Spleen (tissue), 7 donors: ENCODE data around the gene LUC7L.
"Not testable (repeated sequence)": the region's sequence is repeated elsewhere in the genome, so short reads cannot be mapped to it uniquely, and the experiment has no call there.

Experiments used
- POLR2A ChIP-seq, 3 donors: fragments of 450-650 bp; IDR thresholded peaks; one replicate each; pipeline ENCODE4 v1.5.1; 2017; ENCODE audit warnings: antibody characterized with exemption in 3 of 3, mild to moderate bottlenecking in 1 of 3
- POLR2AphosphoS5 ChIP-seq, 3 donors: sonication (generic); formaldehyde crosslinking; IDR thresholded peaks; one replicate each; pipeline ENCODE4 v1.5.1; 2017; ENCODE audit warnings: antibody characterized with exemption in 3 of 3
- TF ChIP-seq, protein P1 (sequence below), 11 experiments: fragments of 200-600 bp in 7 of 11; fragments of 450-650 bp in 4 of 11; sonication (generic) in 4 of 11; IDR thresholded peaks in 8 of 11; conservative IDR thresholded peaks in 3 of 11; 1 replicate in 7 of 11; 2 replicates in 4 of 11; pipeline versions ENCODE4 v1.4.0 to v1.8.0; 2016 to 2021; ENCODE audit warnings: antibody characterized with exemption in 11 of 11, inconsistent platforms in 4 of 11, mild to moderate bottlenecking in 1 of 11
- donor health status: DM: no; HTN: no; CAD: no; lungs with moderate emphysema.
- donor health status: DM: no; HTN: no; CAD: no.
- donor health status: DM: no; HTN: no; CAD: no.

DNA sequence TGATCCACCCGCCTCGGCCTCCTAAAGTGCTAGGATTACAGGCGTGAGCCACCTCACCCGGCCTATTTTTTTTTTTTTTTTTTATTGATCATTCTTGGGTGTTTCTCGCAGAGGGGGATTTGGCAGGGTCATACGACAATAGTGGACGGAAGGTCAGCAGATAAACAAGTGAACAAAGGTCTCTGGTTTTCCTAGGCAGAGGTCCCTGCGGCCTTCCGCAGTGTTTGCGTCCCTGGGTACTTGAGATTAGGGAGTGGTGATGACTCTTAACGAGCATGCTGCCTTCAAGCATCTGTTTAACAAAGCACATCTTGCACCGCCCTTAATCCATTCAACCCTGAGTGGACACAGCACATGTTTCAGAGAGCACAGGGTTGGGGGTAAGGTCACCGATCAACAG, 28.8 kb upstream of the LUC7L start:
- TF ChIP-seq, protein P1, sequence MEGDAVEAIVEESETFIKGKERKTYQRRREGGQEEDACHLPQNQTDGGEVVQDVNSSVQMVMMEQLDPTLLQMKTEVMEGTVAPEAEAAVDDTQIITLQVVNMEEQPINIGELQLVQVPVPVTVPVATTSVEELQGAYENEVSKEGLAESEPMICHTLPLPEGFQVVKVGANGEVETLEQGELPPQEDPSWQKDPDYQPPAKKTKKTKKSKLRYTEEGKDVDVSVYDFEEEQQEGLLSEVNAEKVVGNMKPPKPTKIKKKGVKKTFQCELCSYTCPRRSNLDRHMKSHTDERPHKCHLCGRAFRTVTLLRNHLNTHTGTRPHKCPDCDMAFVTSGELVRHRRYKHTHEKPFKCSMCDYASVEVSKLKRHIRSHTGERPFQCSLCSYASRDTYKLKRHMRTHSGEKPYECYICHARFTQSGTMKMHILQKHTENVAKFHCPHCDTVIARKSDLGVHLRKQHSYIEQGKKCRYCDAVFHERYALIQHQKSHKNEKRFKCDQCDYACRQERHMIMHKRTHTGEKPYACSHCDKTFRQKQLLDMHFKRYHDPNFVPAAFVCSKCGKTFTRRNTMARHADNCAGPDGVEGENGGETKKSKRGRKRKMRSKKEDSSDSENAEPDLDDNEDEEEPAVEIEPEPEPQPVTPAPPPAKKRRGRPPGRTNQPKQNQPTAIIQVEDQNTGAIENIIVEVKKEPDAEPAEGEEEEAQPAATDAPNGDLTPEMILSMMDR (IDR thresholded peaks at IDR 0.05 in 8 of 11, conservative IDR thresholded peaks at IDR 0.05 in 3 of 11): not testable (repeated sequence)
- TF ChIP-seq POLR2A, POLR2AphosphoS5 (IDR thresholded peaks at IDR 0.05): not testable (repeated sequence)
